HG02870 (cell line): ENCODE measurements around the gene GRIK2.

Experiments
- ATAC-seq: cut with Tn5 transposase; IDR thresholded peaks from one replicate; pipeline ENCODE4 v1.9.1; 2021; ENCODE audit warnings: mild to moderate bottlenecking, moderate library complexity; ENCODE audit not compliant: unreplicated experiment

Gene GRIK2

DNA sequence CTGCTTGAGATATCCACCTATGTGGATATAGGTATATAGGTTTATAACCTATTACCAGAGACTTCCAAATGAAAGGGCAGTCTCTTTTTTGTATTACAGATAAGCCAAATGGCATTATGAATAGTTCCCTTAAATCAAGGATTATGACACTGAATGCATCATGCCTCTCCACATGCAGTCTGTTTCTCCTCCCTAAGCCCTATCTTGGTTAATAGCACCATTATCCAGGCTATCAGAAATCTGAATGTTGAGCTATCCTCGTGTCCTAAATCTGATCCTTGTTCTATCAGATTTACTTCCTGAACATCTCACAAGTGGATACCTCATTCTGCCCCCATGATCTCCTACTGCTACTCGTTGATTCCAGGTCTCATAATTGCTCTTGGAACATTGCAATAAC is 138.0 kb downstream of the GRIK2 start:
- no peak for ATAC-seq

- no peak for ATAC-seq
Measured at GRCh38 chr6:101534386-101534785, 140.9 kb downstream of the GRIK2 start.

- no peak for ATAC-seq
Measured at GRCh38 chr6:101534821-101535220, 141.3 kb downstream of the GRIK2 start.

- no peak for ATAC-seq
Measured at GRCh38 chr6:101537753-101538316, 144.3 kb downstream of the GRIK2 start.

GRCh38 chr6:101539510-101540245 is 146.2 kb downstream of the GRIK2 start:
- ATAC-seq = no peak

DNA sequence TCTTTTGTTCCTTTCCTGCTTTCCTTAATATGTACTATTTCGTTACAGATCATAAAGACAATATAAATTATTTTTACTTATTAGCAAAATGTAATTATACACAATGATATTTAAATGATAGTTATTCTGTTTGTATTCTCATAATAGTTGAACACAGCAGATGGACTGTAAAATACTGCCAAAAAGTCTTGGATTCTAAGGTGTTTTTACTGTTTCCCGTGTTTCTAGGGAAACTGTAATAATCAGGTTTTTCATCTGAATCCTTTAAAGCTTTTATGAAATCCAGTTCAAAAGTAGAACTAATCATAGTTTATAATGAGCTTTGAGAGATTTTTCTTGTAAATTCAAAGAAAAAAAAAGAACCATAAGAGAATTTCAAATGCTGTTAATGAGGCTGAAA is 148.4 kb downstream of the GRIK2 start:
- no peak for ATAC-seq

DNA sequence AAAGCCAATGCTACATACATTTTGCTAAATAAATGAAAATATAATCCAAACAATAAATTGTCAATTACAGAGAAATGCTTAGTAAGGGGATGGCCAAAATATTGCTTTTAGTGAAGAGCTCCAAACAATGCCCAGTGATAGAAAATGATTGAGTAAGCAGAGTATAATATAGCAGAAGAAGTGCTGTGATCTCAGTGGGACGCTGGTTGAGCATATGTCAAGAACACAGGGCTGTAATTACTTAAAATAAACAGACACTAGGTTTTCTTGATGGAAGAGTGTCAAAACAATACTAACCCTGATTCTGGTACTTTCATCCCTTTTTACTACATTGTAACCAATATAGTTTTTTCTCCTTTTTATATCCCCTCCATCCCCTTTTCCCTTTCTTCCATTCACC is 150.3 kb downstream of the GRIK2 start:
- ATAC-seq = no peak

DNA sequence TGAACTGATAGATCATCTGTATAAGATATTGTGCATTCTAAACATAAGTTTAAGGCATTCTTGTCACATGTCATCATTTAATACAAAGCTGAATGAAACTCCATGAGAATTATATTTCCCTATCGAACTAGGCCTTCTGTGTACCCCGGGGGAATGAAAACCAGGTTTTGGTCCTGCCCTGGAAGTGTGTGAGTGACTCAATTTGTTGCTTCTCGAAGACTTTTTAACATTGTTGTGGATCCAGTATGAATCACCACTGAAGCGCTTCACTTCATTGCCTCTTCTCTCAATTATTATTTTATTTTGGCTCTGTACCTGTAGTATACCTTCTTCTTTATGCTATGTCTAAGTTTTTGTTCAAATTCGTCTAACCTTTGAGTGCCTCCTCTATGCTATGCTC is 150.8 kb downstream of the GRIK2 start:
- ATAC-seq = no peak

DNA sequence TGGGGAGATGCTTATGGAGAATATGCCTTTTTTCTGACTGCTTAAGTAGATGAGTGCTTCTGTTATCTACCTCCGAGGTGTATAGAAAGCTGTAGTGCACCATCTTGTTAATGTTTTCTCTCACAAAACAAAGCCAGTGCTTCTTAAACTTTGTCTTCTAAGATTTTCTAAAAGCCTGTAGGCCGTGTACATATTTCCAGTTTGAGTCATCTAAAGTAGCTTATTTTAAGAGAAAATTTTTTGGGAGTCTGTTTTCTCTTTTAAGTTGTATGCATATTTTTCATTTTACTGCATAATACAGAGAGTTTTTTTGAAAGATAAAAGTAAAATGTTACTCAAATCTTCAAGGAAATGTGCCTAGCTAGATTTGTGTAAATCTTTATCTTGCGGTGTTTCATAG is 151.7 kb downstream of the GRIK2 start:
- no peak for ATAC-seq

DNA sequence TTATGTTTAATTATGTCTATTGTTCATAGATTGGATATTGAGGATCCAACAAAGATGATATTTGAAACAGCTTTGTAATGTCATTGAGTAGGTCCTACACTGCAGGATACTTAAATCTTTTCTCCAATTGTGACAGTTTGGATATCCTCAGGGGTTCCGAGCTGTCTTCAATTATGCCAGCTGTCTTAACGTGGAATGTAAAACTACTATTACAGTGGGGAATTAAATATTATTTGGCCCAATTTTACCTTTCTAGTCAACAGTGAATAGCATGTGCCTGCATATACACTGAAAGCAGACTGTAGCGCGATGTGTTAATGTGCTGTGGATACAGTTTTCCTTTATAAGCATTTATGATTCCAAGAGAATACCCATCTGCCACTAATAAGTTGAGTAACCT is 156.9 kb downstream of the GRIK2 start:
- no peak for ATAC-seq

DNA sequence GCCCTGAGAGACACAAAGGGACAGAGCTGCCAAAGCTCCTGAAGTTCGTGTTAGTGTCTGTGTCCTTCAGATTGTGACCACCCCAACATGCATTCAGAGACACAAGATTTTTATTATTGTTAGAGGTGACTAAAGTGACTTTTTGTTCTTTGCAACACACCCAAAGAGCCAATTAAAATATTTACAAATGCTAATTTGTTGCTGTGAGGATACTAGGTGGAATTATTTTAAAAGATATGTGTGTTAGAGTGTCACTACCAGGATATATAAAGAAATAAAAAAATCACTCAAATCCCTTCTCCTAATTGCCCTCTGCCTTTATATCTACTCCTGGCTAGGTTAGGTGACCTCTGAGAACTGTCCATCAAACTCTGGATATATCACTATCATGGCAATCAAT is 160.7 kb downstream of the GRIK2 start:
- no peak for ATAC-seq

GRCh38 chr6:101558712-101559111 is 165.2 kb downstream of the GRIK2 start:
- no peak for ATAC-seq

- no peak for ATAC-seq
Measured at GRCh38 chr6:101572627-101573026, 179.1 kb downstream of the GRIK2 start.

DNA sequence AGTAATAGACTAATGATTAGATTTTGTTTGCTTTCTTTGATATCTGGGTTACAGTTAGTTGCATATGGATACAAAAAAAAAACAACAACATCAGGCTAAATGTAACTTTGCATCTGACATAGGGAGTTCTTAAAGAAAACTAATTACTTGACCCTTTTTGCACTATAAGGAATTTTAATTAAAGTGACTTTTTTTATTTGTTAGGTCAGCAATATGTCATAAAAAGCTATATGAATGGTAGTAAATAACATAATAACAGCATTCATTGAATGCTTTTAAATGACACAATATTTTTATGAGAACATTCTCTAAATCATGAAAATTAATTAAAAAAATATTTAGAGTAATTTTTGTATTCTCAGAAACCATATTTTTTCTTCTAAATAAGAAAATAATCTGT is 183.6 kb downstream of the GRIK2 start:
- no peak for ATAC-seq

DNA sequence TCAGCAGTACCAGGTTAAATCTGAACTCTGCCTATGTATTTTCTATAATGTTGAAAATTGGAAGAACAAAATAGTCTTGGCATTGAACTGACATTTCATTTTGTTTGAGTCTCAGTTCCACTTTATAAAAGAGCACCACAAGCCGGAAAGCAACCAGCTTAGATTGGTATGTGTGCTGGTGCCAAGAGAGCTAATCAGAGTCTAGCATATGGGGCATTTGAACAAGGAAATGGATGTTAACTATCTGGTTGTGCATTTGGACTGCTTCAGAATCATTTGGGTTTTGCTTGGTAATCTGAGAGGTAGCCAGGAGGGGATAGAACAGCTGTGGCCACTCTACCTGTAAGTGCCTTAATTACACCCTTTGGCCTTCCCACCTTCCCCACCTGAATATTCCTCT is 184.8 kb downstream of the GRIK2 start:
- no peak for ATAC-seq

- no peak for ATAC-seq
Measured at GRCh38 chr6:101582792-101583191, 189.3 kb downstream of the GRIK2 start.

- ATAC-seq = no peak
Measured at GRCh38 chr6:101585501-101585900, 192.0 kb downstream of the GRIK2 start.

DNA sequence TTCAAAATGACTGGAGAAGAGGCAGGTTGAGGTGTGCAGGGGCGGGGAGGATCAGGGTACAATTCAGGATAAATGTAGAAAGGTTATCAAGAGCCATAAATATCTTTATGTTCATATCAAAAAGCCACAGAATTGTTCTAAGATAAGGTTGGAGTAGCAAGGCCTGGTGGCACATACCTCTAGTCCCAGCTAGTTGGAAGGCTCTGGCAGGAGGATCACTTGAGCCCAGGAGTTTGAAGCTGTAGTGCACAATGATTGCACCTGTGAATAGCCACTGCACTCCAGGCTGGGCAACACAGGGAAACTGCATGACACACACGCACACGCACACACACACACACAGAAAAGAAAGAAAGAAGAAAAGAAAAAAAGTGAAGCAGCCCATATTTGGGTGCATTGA is 194.8 kb downstream of the GRIK2 start:
- no peak for ATAC-seq

DNA sequence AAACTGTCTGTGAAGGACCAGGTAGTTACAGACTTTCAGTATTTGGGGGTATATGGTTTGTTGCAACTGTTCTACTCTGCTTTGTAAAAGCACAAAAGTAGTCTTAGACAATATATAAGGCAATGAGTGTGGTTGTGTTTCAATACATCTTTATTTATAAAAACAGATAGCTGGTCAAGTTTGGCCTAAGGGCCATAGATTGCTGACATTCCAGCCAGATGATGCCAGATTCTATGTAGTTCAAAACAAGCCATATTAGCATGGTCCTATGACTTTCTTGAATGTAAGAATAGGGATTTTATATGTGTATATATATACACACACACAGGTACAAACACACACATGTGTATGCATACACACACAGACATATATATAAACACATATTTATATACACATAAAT is 201.8 kb downstream of the GRIK2 start:
- ATAC-seq = no peak

- no peak for ATAC-seq
Measured at GRCh38 chr6:101597693-101598092, 204.2 kb downstream of the GRIK2 start.

DNA sequence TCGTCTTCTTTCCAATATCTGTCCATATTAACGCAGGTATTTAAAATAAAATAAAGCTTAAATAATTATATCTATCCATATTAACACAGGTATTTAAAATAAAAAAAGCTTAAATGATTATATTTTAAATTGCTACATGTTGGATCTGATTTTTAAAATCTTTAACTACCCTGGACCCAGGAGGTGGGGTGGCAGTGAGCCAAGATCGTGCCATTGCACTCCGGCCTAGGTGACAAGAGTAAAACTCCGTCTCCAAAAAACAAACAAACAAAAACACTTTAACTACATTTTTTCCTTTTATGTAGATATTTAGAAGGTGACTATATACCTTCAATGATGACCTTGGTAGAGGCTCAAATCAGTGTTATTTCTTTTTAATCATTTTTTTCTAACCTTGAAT is 211.9 kb downstream of the GRIK2 start:
- ATAC-seq = no peak

GRCh38 chr6:101605874-101606273 is 212.4 kb downstream of the GRIK2 start:
- ATAC-seq = peak; percentile 68

- ATAC-seq = no peak
Measured at GRCh38 chr6:101607111-101607690, 213.7 kb downstream of the GRIK2 start.
